Measurements from ENCODE around the gene INSM1. TPM values are rescaled to one million over a fixed set of nuclear protein-coding genes. Genes with fewer than 3 reads are reported as not detected.
"Not testable (repeated sequence)": the region's sequence is repeated elsewhere in the genome, so short reads cannot be mapped to it uniquely, and the experiment has no call there.

Gene INSM1
- total RNA-seq, 2 donors from 2014 or later: not detected

DNA sequence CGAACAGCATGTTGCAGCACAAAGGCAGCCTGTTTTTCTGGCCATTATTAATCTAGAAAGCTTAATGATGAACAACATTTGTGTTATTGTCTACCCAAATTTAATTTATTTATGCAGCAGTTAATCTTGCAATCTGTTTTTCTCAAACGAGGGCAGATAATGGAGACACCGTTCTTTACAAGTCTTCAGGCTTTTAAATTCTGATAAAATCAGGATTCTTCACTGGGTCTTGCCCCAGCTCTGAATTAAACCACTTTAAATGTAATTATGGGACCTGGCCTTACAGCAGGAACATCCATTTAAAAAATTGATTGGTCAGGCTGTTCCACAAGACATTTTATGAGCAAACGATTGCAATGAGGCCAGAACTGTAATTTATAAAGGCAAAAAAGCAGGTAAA lies 26.5 kb upstream of the INSM1 start:
- no peak for ATAC-seq
- no peak for DNase-seq (ENCODE audit: low spot score)
- Mint-ChIP-seq H3K4me1 (ENCODE audit: low read depth in 2 of 2) (no peaks in the 10 kb centered on the region), H3K27me3 (peaks cover 6 to 10% of the 10 kb centered on the region in 2 donors), H3K4me3 (no peak overlapping the region), H3K9me3 (no peaks in the 10 kb centered on the region), H3K27ac (no peak overlapping the region), H3K36me3 (no peaks in the 10 kb centered on the region)

- no peak for ATAC-seq
- H3K36me3 Mint-ChIP-seq: peaks cover 2% of the 10 kb centered on the region
- no peaks in the 10 kb centered on the region for H3K4me1 Mint-ChIP-seq (ENCODE audit: low read depth in 2 of 2)
- H3K9me3 Mint-ChIP-seq: no peaks in the 10 kb centered on the region
- DNase-seq (ENCODE audit: low spot score): no peak
- H3K27me3 Mint-ChIP-seq: peaks cover 8 to 13% of the 10 kb centered on the region in 2 donors
- no peak overlapping the region for H3K27ac Mint-ChIP-seq
- no peak overlapping the region for H3K4me3 Mint-ChIP-seq
These were observed 25.8 kb upstream of the INSM1 start for GRCh38 chr20:20342066-20342465.

GRCh38 chr20:20343932-20344331 lies 24.0 kb upstream of the INSM1 start:
- DNase-seq (ENCODE audit: low spot score) (no peak), ATAC-seq (no peak)
- Mint-ChIP-seq H3K9me3 (no peaks in the 10 kb centered on the region), H3K27me3 (peaks cover 10 to 25% of the 10 kb centered on the region in 2 donors), H3K27ac (no peak overlapping the region), H3K4me1 (ENCODE audit: low read depth in 2 of 2) (no peaks in the 10 kb centered on the region), H3K4me3 (no peak overlapping the region), H3K36me3 (peaks cover 4% of the 10 kb centered on the region)

GRCh38 chr20:20344476-20344875 lies 23.4 kb upstream of the INSM1 start:
- no peak for ATAC-seq
- Mint-ChIP-seq H3K4me3 (no peak overlapping the region), H3K4me1 (ENCODE audit: low read depth in 2 of 2) (peaks cover 0 to 3% of the 10 kb centered on the region in 2 donors), H3K27me3 (peaks cover 14 to 30% of the 10 kb centered on the region in 2 donors), H3K9me3 (no peaks in the 10 kb centered on the region), H3K27ac (no peak overlapping the region), H3K36me3 (peaks cover 4% of the 10 kb centered on the region)
- DNase-seq (ENCODE audit: low spot score): no peak

- H3K4me3 Mint-ChIP-seq: no peak overlapping the region
- H3K4me1 Mint-ChIP-seq (ENCODE audit: low read depth in 2 of 2): peaks cover 4 to 23% of the 10 kb centered on the region in 2 donors
- H3K27ac Mint-ChIP-seq: peak overlapping the region in 1 of 2 donors; percentile 75
- H3K27me3 Mint-ChIP-seq: peaks cover 17 to 36% of the 10 kb centered on the region in 2 donors
- DNase-seq (ENCODE audit: low spot score): no peak
- no peak for ATAC-seq
- peaks cover 5% of the 10 kb centered on the region for H3K36me3 Mint-ChIP-seq
- H3K9me3 Mint-ChIP-seq: no peaks in the 10 kb centered on the region
These were observed 14.3 kb upstream of the INSM1 start for GRCh38 chr20:20353576-20353975.

GRCh38 chr20:20355503-20355902 lies 12.4 kb upstream of the INSM1 start:
- H3K36me3 Mint-ChIP-seq; DNase-seq (ENCODE audit: low spot score); ATAC-seq; H3K4me3 Mint-ChIP-seq; H3K9me3 Mint-ChIP-seq; H3K27ac Mint-ChIP-seq: not testable (repeated sequence)
- Mint-ChIP-seq H3K4me1 (ENCODE audit: low read depth in 2 of 2) (peaks cover 12 to 32% of the 10 kb centered on the region in 2 donors), H3K27me3 (peaks cover 12 to 18% of the 10 kb centered on the region in 2 donors)

DNA sequence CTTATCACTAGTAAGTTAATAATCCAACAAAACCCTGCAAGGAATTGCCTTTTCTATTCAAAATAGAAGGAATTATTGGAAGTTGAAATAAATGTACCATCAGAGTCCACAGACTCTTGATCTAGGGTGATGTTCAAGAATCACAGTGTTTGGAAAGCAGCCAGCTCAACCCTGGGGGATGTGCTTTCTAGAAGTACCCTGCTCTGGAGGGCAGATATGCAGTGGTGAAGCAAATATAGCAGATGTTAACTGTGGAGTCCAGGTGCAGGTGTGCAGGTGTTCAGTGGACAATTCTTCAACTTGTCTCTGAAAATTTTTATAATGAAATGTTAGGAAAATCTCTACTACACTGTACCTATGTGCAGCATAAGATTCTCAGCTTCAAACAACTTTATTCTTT lies 9.1 kb upstream of the INSM1 start:
- ATAC-seq: no peak
- peaks cover 26 to 46% of the 10 kb centered on the region in 2 donors for H3K4me1 Mint-ChIP-seq (ENCODE audit: low read depth in 2 of 2)
- H3K9me3 Mint-ChIP-seq: no peaks in the 10 kb centered on the region
- H3K36me3 Mint-ChIP-seq: no peaks in the 10 kb centered on the region
- no peak overlapping the region for H3K4me3 Mint-ChIP-seq
- H3K27me3 Mint-ChIP-seq: peaks cover 24 to 28% of the 10 kb centered on the region in 2 donors
- DNase-seq (ENCODE audit: low spot score): no peak
- H3K27ac Mint-ChIP-seq: no peak overlapping the region

GRCh38 chr20:20359628-20360027 lies 8.3 kb upstream of the INSM1 start:
- Mint-ChIP-seq H3K4me1 (ENCODE audit: low read depth in 2 of 2) (peaks cover 26 to 40% of the 10 kb centered on the region in 2 donors), H3K27ac (no peak overlapping the region), H3K9me3 (no peaks in the 10 kb centered on the region), H3K27me3 (peaks cover 24 to 30% of the 10 kb centered on the region in 2 donors), H3K36me3 (no peaks in the 10 kb centered on the region), H3K4me3 (peak overlapping the region; percentile 44)
- DNase-seq (ENCODE audit: low spot score): no peak
- no peak for ATAC-seq

DNA sequence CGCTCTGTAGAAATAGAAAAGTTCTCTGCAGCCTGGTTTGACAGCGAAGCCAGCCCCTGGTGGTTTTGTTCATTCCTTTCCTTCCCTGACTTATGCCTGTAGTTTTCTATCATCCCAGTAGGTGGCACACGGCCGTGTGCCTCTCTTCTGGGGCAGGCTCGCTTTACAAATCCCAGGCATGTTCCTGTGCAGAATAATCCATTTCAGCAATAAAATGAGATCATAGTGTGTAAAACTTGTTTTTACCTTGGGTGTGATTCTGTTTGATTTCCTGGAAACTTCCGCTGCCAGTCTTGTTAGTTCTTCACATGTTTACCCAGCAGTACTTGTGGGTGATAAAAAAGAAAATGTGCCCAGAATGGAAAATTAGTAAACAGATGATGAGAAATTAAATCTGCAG lies 7.4 kb upstream of the INSM1 start:
- Mint-ChIP-seq H3K4me1 (ENCODE audit: low read depth in 2 of 2) (peaks cover 26 to 37% of the 10 kb centered on the region in 2 donors), H3K4me3 (peak overlapping the region; percentile 64)

GRCh38 chr20:20362774-20363433 lies 5.0 kb upstream of the INSM1 start:
- Mint-ChIP-seq H3K27me3 (peaks cover 39 to 43% of the 10 kb centered on the region in 2 donors), H3K27ac (no peak overlapping the region), H3K4me3 (peak overlapping the region; percentile 42), H3K36me3 (no peaks in the 10 kb centered on the region), H3K4me1 (ENCODE audit: low read depth in 2 of 2) (peaks cover 26 to 42% of the 10 kb centered on the region in 2 donors), H3K9me3 (no peaks in the 10 kb centered on the region)
- DNase-seq (ENCODE audit: low spot score) (no peak), ATAC-seq (no peak)

More for the DNA sequence above, 7.4 kb upstream of the INSM1 start:
- H3K9me3 Mint-ChIP-seq: no peaks in the 10 kb centered on the region
- peak; percentile 69 to 78 for ATAC-seq
- no peak for DNase-seq (ENCODE audit: low spot score)
- no peaks in the 10 kb centered on the region for H3K36me3 Mint-ChIP-seq
- H3K27ac Mint-ChIP-seq: no peak overlapping the region
- peaks cover 29 to 33% of the 10 kb centered on the region in 2 donors for H3K27me3 Mint-ChIP-seq

- no peaks in the 10 kb centered on the region for H3K36me3 Mint-ChIP-seq
- DNase-seq (ENCODE audit: low spot score): no peak
- no peak overlapping the region for H3K27ac Mint-ChIP-seq
- H3K27me3 Mint-ChIP-seq: peaks cover 39 to 43% of the 10 kb centered on the region in 2 donors
- no peak for ATAC-seq
- H3K4me1 Mint-ChIP-seq (ENCODE audit: low read depth in 2 of 2): peaks cover 26 to 40% of the 10 kb centered on the region in 2 donors
- peak overlapping the region; percentile 42 for H3K4me3 Mint-ChIP-seq
- H3K9me3 Mint-ChIP-seq: no peaks in the 10 kb centered on the region
These were observed 4.5 kb upstream of the INSM1 start for GRCh38 chr20:20363434-20363798.

DNA sequence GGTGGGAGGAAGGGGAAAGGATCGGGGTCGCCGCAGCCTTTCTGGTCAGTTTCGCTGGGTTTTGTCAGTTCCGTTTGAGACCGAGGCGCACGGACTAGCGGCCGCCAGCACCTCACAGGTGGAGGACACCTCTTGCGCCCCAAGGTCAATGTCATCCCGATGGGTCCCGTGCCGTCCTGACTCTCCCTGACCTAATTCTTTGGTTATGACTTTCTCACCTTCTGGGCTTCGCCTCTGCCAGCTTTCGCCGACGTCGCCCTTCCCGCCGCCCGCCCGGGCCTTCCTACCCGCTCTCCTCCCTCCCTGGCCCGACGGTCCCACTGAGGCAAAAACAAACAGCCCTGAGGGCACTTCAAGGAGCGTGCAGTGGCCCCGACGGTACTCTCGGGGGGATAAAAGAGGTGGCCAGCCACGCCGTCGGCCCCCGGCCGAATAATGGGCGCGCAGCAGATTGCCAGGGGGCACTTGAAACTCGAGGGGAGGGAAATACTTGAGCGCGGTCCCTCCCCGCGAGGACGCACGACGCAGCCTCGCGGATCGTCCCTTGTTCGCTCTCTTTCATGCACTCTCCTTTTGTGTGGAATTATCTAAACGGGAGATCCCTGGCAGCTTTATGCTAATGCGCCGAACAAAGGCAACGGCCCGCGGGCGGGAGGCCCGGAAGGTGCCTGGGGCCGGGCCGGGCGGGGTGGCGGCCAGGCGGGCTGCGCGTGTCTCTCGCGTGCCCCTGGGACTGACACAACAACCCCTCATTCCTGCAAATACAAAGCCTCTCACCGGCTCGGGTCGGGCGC lies 3.9 kb upstream of the INSM1 start:
- no peaks in the 10 kb centered on the region for H3K36me3 Mint-ChIP-seq
- peaks cover 39 to 43% of the 10 kb centered on the region in 2 donors for H3K27me3 Mint-ChIP-seq
- ATAC-seq: no peak
- no peak overlapping the region for H3K27ac Mint-ChIP-seq
- peaks cover 26 to 36% of the 10 kb centered on the region in 2 donors for H3K4me1 Mint-ChIP-seq (ENCODE audit: low read depth in 2 of 2)
- no peak for DNase-seq (ENCODE audit: low spot score)
- no peaks in the 10 kb centered on the region for H3K9me3 Mint-ChIP-seq
- no peak overlapping the region for H3K4me3 Mint-ChIP-seq

GRCh38 chr20:20364593-20365479 lies 3.1 kb upstream of the INSM1 start:
- Mint-ChIP-seq H3K27ac (no peak overlapping the region), H3K4me3 (no peak overlapping the region), H3K36me3 (no peaks in the 10 kb centered on the region), H3K27me3 (peaks cover 41 to 46% of the 10 kb centered on the region in 2 donors), H3K4me1 (ENCODE audit: low read depth in 2 of 2) (peaks cover 21 to 32% of the 10 kb centered on the region in 2 donors), H3K9me3 (no peaks in the 10 kb centered on the region)
- DNase-seq (ENCODE audit: low spot score): no peak
- ATAC-seq: no peak
